ENCODE data around the gene OGDH.
"Not testable (repeated sequence)": the region's sequence is repeated elsewhere in the genome, so short reads cannot be mapped to it uniquely, and the experiment has no call there.

The OGDH gene

GRCh38 chr7:44587843-44588711, 18.4 kb upstream of the OGDH start:
- no peak overlapping the region for H3K27ac ChIP-seq
- H3K9ac ChIP-seq (ENCODE audit: insufficient read length): no peak overlapping the region
- no peak overlapping the region for H3K4me3 ChIP-seq
- no peaks in the 10 kb centered on the region for H3K9me3 ChIP-seq (ENCODE audit: low read depth, low read length)
- no peak for TF ChIP-seq EZH2 (IDR thresholded peaks at IDR 0.05)
- no peak for TF ChIP-seq POLR2AphosphoS5 (IDR thresholded peaks at IDR 0.05; ENCODE audit: borderline replicate concordance, low read depth, low read length)
- TF ChIP-seq FOXP2 (optimal IDR thresholded peaks at IDR 0.05; ENCODE audit: control extremely low read depth, extremely low read length, insufficient read depth): no peak
- no peaks in the 10 kb centered on the region for H3K36me3 ChIP-seq (ENCODE audit: insufficient read depth, low read length)
- DNase-seq (ENCODE audit: low read depth, low spot score): no peak

DNA sequence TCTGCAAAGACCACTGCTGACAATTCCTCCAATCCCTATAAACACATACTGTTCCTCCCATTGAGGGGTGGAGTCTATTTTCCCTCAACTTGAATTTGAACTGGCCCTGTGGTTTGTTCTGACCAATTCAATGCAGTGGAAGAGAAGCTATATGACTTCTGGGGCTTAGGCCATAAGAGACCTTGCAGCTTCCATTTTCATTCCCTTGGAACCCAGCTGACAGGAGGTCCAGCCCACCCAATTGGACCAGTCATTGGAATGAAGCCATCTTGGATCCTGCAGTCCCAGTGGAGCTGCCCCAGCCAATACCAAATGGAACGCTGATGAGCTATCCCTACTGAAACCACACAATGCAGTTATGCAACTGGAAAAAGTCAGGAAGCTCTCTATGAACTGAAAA, 15.5 kb upstream of the OGDH start:
- TF ChIP-seq EZH2 (IDR thresholded peaks at IDR 0.05) (no peak), FOXP2 (optimal IDR thresholded peaks at IDR 0.05; ENCODE audit: control extremely low read depth, extremely low read length, insufficient read depth) (no peak), POLR2AphosphoS5 (IDR thresholded peaks at IDR 0.05; ENCODE audit: borderline replicate concordance, low read depth, low read length) (no peak)
- Histone ChIP-seq H3K36me3 (ENCODE audit: insufficient read depth, low read length) (no peaks in the 10 kb centered on the region), H3K9me3 (ENCODE audit: low read depth, low read length) (no peaks in the 10 kb centered on the region), H3K4me3 (no peak overlapping the region), H3K9ac (ENCODE audit: insufficient read length) (no peak overlapping the region), H3K27ac (no peak overlapping the region)
- no peak for DNase-seq (ENCODE audit: low read depth, low spot score)

GRCh38 chr7:44595934-44596635, 10.3 kb upstream of the OGDH start:
- Histone ChIP-seq H3K9me3 (ENCODE audit: low read depth, low read length) (no peaks in the 10 kb centered on the region), H3K4me3 (no peak overlapping the region), H3K9ac (ENCODE audit: insufficient read length) (no peak overlapping the region), H3K36me3 (ENCODE audit: insufficient read depth, low read length) (no peaks in the 10 kb centered on the region), H3K27ac (no peak overlapping the region)
- TF ChIP-seq FOXP2 (optimal IDR thresholded peaks at IDR 0.05; ENCODE audit: control extremely low read depth, extremely low read length, insufficient read depth): no peak
- TF ChIP-seq POLR2AphosphoS5 (IDR thresholded peaks at IDR 0.05; ENCODE audit: borderline replicate concordance, low read depth, low read length): no peak
- no peak for TF ChIP-seq EZH2 (IDR thresholded peaks at IDR 0.05)
- DNase-seq (ENCODE audit: low read depth, low spot score): no peak

DNA sequence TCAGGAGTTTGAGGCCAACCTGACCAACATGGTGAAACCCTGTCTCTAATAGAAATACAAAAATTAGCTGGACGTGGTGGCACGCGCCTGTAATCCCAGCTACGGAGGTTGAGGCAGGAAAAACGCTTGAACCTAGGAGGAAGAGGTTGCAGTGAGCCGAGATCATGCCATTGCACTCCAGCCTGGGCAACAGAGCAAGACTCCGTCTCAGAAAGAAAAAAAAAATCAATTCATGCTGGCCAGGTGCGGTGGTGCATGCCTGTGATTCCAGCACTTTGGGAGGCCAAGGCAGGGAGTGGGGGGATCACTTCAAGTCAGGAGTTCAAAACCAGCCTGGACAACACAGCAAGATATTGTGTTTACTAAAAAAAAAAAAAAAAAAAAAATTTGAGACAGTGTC, 9.2 kb upstream of the OGDH start:
- not testable (repeated sequence) for H3K4me3 ChIP-seq; H3K9ac ChIP-seq (ENCODE audit: insufficient read length); H3K36me3 ChIP-seq (ENCODE audit: insufficient read depth, low read length); H3K9me3 ChIP-seq (ENCODE audit: low read depth, low read length); H3K27ac ChIP-seq; DNase-seq (ENCODE audit: low read depth, low spot score)

GRCh38 chr7:44599222-44599621, 7.2 kb upstream of the OGDH start:
- no peak for DNase-seq (ENCODE audit: low read depth, low spot score)
- TF ChIP-seq EZH2 (IDR thresholded peaks at IDR 0.05) (no peak), FOXP2 (optimal IDR thresholded peaks at IDR 0.05; ENCODE audit: control extremely low read depth, extremely low read length, insufficient read depth) (no peak)
- no peak overlapping the region for H3K4me3 ChIP-seq

DNA sequence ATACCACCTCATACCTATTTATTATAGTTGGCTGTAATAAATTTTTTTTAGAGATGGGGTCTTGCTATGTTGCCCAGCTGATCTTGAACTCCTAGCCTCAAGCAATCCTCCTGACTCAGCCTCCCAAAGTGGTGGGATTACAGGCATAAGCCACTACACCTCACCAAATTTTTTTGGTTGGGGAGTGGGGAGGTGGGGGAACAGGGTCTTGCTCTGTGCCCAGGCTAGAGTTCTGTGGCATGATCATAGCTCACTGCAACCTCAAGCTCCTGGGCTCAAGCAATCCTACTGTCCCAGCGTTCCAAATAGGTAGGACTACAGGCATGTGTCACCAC, 3.9 kb upstream of the OGDH start:
- H3K9me3 ChIP-seq (ENCODE audit: low read depth, low read length): no peaks in the 10 kb centered on the region
- no peak for DNase-seq (ENCODE audit: low read depth, low spot score)

More at GRCh38 chr7:44599222-44599621, 7.2 kb upstream of the OGDH start:
- no peaks in the 10 kb centered on the region for H3K36me3 ChIP-seq (ENCODE audit: insufficient read depth, low read length)
- no peak overlapping the region for H3K9ac ChIP-seq (ENCODE audit: insufficient read length)
- no peak overlapping the region for H3K27ac ChIP-seq
- no peaks in the 10 kb centered on the region for H3K9me3 ChIP-seq (ENCODE audit: low read depth, low read length)

DNA sequence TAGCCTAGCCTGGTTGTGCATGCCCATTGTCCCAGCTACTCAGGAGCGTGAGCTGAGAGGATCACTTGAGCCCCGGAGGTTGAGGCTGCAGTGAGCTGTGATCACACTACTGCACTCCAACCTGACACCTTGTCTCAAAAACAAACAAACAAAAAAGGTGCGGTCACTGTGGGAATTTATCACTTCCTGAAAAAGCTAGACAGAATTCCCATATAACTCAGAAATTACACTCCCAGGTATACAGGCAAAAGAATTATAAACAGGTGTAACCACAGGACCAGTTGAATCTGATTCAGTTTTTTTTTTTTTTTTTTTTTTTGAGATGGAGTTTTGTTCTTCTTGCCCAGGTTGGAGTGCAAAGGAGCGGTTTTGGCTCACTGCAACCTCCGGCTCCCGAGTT, 3.2 kb upstream of the OGDH start:
- no peak overlapping the region for H3K4me3 ChIP-seq
- no peak overlapping the region for H3K27ac ChIP-seq

More for the DNA sequence above, 3.9 kb upstream of the OGDH start:
- Histone ChIP-seq H3K27ac (no peak overlapping the region), H3K9ac (ENCODE audit: insufficient read length) (no peak overlapping the region), H3K4me3 (no peak overlapping the region), H3K36me3 (ENCODE audit: insufficient read depth, low read length) (no peaks in the 10 kb centered on the region)
- TF ChIP-seq POLR2AphosphoS5 (IDR thresholded peaks at IDR 0.05; ENCODE audit: borderline replicate concordance, low read depth, low read length): no peak
- no peak for TF ChIP-seq EZH2 (IDR thresholded peaks at IDR 0.05)
- no peak for TF ChIP-seq FOXP2 (optimal IDR thresholded peaks at IDR 0.05; ENCODE audit: control extremely low read depth, extremely low read length, insufficient read depth)

DNA sequence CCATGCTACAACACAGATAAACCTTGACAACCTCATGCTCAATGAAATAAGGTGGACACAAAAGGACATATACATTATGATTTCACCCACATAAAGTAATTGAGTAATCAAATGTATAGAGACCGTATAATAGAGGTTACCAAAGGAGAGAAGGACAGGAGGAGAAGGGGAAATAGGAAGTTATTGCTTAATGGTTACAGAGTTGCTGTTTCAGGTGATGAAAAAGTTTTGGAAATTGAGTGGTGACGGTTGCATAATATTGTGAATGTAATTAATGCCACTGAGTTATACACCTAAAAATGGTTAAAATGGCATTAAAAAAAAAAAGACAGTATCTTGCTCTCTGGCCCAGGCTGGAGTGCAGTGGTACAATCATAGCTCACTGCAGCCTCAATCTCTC, 1.5 kb upstream of the OGDH start:
- no peaks in the 10 kb centered on the region for H3K9me3 ChIP-seq (ENCODE audit: low read depth, low read length)
- H3K27ac ChIP-seq: no peak overlapping the region
- TF ChIP-seq EZH2 (IDR thresholded peaks at IDR 0.05) (no peak), FOXP2 (optimal IDR thresholded peaks at IDR 0.05; ENCODE audit: control extremely low read depth, extremely low read length, insufficient read depth) (no peak), POLR2AphosphoS5 (IDR thresholded peaks at IDR 0.05; ENCODE audit: borderline replicate concordance, low read depth, low read length) (no peak)
- no peak for DNase-seq (ENCODE audit: low read depth, low spot score)
- H3K9ac ChIP-seq (ENCODE audit: insufficient read length): no peak overlapping the region
- H3K4me3 ChIP-seq: no peak overlapping the region
- H3K36me3 ChIP-seq (ENCODE audit: insufficient read depth, low read length): no peaks in the 10 kb centered on the region

More for the DNA sequence above, 3.2 kb upstream of the OGDH start:
- no peak overlapping the region for H3K9ac ChIP-seq (ENCODE audit: insufficient read length)
- H3K36me3 ChIP-seq (ENCODE audit: insufficient read depth, low read length): no peaks in the 10 kb centered on the region
- DNase-seq (ENCODE audit: low read depth, low spot score): no peak
- no peaks in the 10 kb centered on the region for H3K9me3 ChIP-seq (ENCODE audit: low read depth, low read length)
- TF ChIP-seq FOXP2 (optimal IDR thresholded peaks at IDR 0.05; ENCODE audit: control extremely low read depth, extremely low read length, insufficient read depth) (no peak), POLR2AphosphoS5 (IDR thresholded peaks at IDR 0.05; ENCODE audit: borderline replicate concordance, low read depth, low read length) (no peak), EZH2 (IDR thresholded peaks at IDR 0.05) (no peak)
